Activated CD8-positive, alpha-beta memory T cell treated with anti-CD3 and anti-CD28 coated beads, Interleukin-2, amount 10 ng/mL, durations not matched to agents 7 days and 5 days (primary cell): ENCODE measurements around the gene SMOC1. TPM values are rescaled to one million over a fixed set of nuclear protein-coding genes. Genes with fewer than 3 reads are reported as not detected.
"Not testable (repeated sequence)": the region's sequence is repeated elsewhere in the genome, so short reads cannot be mapped to it uniquely, and the experiment has no call there.

Source experiments
- ATAC-seq: fragments of 150-1000 bp; cut with Tn5 transposase; one replicate; pipeline ENCODE4 v1.10.0; 2021; ENCODE audit warnings: moderate library complexity
- CTCF ChIA-PET: fragments of 350-600 bp; sonication (Branson Sonifier 250); formaldehyde crosslinking; loops from one replicate; lab custom pipeline; 2021; ENCODE audit warnings: antibody characterized with exemption; lab: Charles Lee
- DNase-seq: peaks from one replicate; pipeline ENCODE4 v3.0.0-alpha.2; 2020
- H3K27ac Mint-ChIP-seq: one replicate; pipeline ENCODE4 v1.8.0; 2021; ENCODE audit warnings: mild to moderate bottlenecking, mixed read lengths
- H3K27me3 Mint-ChIP-seq: one replicate; pipeline ENCODE4 v1.8.0; 2021; ENCODE audit warnings: mixed read lengths
- H3K36me3 Mint-ChIP-seq: one replicate; pipeline ENCODE4 v1.8.0; 2021; ENCODE audit warnings: mild to moderate bottlenecking, mixed read lengths
- H3K4me1 Mint-ChIP-seq: one replicate; pipeline ENCODE4 v1.8.0; 2021; ENCODE audit warnings: mixed read lengths
- H3K4me3 Mint-ChIP-seq: one replicate; pipeline ENCODE4 v1.8.0; 2021; ENCODE audit warnings: mild to moderate bottlenecking, moderate library complexity, mixed read lengths
- H3K9me3 Mint-ChIP-seq: one replicate; pipeline ENCODE4 v1.8.0; 2022; ENCODE audit warnings: low read depth, mixed read lengths
- total RNA-seq, 2 experiments: library from RNA; stranded (reverse); gene quantifications; one replicate each; pipeline ENCODE4 v1.2.3, GENCODE V29; 2021

Gene SMOC1
- total RNA-seq, 2 experiments from 2014 or later, result not detected

- DNase-seq, result no peak
- Mint-ChIP-seq H3K4me1 (no peaks in the 10 kb centered on the region), H3K4me3 (no peak overlapping the region), H3K36me3 (no peaks in the 10 kb centered on the region), H3K9me3 (no peaks in the 10 kb centered on the region), H3K27ac (no peak overlapping the region), H3K27me3 (peaks cover 51% of the 10 kb centered on the region)
- CTCF ChIA-PET, result interaction anchor here (1.5 kb wide), 1 partner anchor 14 kb away, joined by 5 read pairs; no protein-coding TSS in a partner anchor
- no peak for ATAC-seq
Measured at GRCh38 chr14:69891422-69891821, 12.2 kb downstream of the SMOC1 start.

GRCh38 chr14:69895109-69895508 lies 15.9 kb downstream of the SMOC1 start:
- Mint-ChIP-seq H3K4me3 (no peak overlapping the region), H3K4me1 (no peaks in the 10 kb centered on the region), H3K27ac (no peak overlapping the region), H3K9me3 (peaks cover 4% of the 10 kb centered on the region), H3K36me3 (no peaks in the 10 kb centered on the region), H3K27me3 (peaks cover 45% of the 10 kb centered on the region)
- ATAC-seq (no peak), DNase-seq (no peak)
- CTCF ChIA-PET, result no interaction called here

GRCh38 chr14:69896080-69896479 lies 16.9 kb downstream of the SMOC1 start:
- H3K27me3 Mint-ChIP-seq, result peaks cover 39% of the 10 kb centered on the region
- H3K9me3 Mint-ChIP-seq, result peaks cover 4% of the 10 kb centered on the region
- no peak for DNase-seq
- H3K4me1 Mint-ChIP-seq, result no peaks in the 10 kb centered on the region
- CTCF ChIA-PET, result interaction anchor here (1.4 kb wide), 1 partner anchor 21 kb away, joined by 3 read pairs; no protein-coding TSS in a partner anchor
- ATAC-seq, result no peak
- H3K36me3 Mint-ChIP-seq, result no peaks in the 10 kb centered on the region
- no peak overlapping the region for H3K27ac Mint-ChIP-seq
- H3K4me3 Mint-ChIP-seq, result no peak overlapping the region

GRCh38 chr14:69896972-69897371 lies 17.8 kb downstream of the SMOC1 start:
- CTCF ChIA-PET, result interaction anchor here (1.4 kb wide), 1 partner anchor 22 kb away, joined by 3 read pairs; no protein-coding TSS in a partner anchor

DNA sequence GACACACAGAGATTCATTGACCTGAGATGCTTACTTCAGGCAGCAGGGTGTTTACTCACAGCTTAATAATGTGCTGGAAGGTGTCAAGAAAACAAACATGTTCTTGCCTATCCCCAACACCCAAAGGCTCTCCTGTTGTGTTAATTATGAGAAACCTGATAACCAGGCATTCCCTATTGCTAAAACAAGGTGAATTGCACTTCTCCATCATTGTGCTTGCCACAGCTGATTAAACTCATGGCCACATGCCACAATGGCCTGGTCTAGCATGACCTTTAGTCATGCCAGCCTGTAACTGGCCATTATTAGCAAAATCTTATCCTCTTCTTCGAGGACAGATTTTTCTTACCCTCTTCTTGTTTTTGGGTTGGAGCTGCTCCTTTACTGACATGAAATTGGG lies 21.4 kb downstream of the SMOC1 start:
- H3K4me3 Mint-ChIP-seq, result no peak overlapping the region
- no peak for ATAC-seq
- DNase-seq, result no peak
- peaks cover 10% of the 10 kb centered on the region for H3K27me3 Mint-ChIP-seq
- H3K27ac Mint-ChIP-seq, result no peak overlapping the region
- CTCF ChIA-PET, result no interaction called here
- peaks cover 2% of the 10 kb centered on the region for H3K4me1 Mint-ChIP-seq
- no peaks in the 10 kb centered on the region for H3K36me3 Mint-ChIP-seq
- H3K9me3 Mint-ChIP-seq, result peaks cover 4% of the 10 kb centered on the region

More at GRCh38 chr14:69896972-69897371, 17.8 kb downstream of the SMOC1 start:
- peaks cover 2% of the 10 kb centered on the region for H3K4me1 Mint-ChIP-seq
- no peak overlapping the region for H3K4me3 Mint-ChIP-seq
- H3K9me3 Mint-ChIP-seq, result peaks cover 4% of the 10 kb centered on the region
- peaks cover 34% of the 10 kb centered on the region for H3K27me3 Mint-ChIP-seq
- H3K36me3 Mint-ChIP-seq, result no peaks in the 10 kb centered on the region
- H3K27ac Mint-ChIP-seq, result no peak overlapping the region
- ATAC-seq, result no peak
- no peak for DNase-seq

DNA sequence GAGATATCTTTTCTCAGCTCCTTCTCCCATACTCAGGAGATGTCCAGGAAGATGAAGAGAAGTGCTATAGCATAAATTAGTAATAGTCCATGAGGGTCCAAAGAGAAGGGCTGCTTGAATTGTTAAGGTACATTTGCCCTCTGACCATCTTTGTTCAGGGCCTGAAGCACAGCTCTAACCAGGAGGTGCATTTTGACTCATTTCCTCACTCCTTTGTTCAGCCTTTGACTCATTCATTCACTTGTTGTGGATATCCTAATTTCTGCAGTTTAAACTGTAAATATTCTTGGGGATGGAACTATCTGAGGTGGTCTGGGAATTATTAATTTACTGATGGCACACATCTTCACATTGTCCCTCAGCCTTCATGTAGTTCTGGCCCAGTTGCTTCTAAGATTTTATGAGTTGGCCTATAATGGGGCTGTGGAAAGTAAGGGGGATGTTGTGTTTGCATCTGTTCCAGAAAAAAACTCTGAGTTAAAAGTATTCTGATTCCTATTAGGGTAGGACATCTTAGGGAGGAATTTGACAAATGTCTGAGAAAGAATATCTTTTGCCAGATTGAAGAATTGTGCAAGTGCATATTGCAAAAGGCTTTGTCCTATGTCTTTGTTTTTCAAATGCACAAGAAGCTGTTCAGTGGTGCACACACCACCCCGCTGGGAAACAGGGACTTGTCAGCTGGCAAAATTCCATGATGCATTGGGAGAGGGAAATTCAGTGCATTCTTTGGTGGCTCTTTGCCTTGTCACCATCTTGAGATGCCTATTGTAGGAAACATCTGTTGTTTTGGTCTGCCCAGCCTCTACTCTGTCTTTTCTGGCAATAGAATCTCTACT lies 22.1 kb downstream of the SMOC1 start:
- ATAC-seq (no peak), DNase-seq (no peak)
- CTCF ChIA-PET, result no interaction called here
- no peaks in the 10 kb centered on the region for H3K36me3 Mint-ChIP-seq
- H3K27me3 Mint-ChIP-seq, result peaks cover 10% of the 10 kb centered on the region
- no peak overlapping the region for H3K27ac Mint-ChIP-seq
- H3K4me3 Mint-ChIP-seq, result no peak overlapping the region
- H3K9me3 Mint-ChIP-seq, result peaks cover 4% of the 10 kb centered on the region
- H3K4me1 Mint-ChIP-seq, result peaks cover 2% of the 10 kb centered on the region

DNA sequence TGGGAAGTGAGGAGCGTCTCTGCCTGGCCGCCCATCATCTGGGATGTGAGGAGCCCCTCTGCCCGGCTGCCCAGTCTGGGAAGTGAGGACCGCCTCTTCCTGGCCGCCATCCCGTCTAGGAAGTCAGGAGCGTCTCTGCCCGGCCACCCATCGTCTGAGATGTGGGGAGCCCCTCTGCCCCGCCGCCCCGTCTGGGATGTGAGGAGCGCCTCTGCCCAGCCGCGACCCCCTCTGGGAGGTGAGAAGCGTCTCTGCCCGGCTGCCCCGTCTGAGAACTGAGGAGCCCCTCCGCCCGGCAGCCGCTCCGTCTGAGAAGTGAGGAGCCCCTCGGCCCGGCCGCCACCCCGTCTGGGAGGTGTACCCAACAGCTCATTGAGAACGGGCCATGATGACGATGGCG lies 23.8 kb downstream of the SMOC1 start:
- H3K27me3 Mint-ChIP-seq, ATAC-seq, CTCF ChIA-PET, H3K4me3 Mint-ChIP-seq, H3K9me3 Mint-ChIP-seq, DNase-seq, H3K36me3 Mint-ChIP-seq, H3K27ac Mint-ChIP-seq, H3K4me1 Mint-ChIP-seq: not testable (repeated sequence)

GRCh38 chr14:69904246-69904645 lies 25.0 kb downstream of the SMOC1 start:
- Mint-ChIP-seq H3K36me3 (no peaks in the 10 kb centered on the region), H3K27ac (no peak overlapping the region), H3K4me1 (peaks cover 2% of the 10 kb centered on the region), H3K4me3 (no peak overlapping the region), H3K9me3 (no peaks in the 10 kb centered on the region), H3K27me3 (peaks cover 5% of the 10 kb centered on the region)
- CTCF ChIA-PET, result no interaction called here
- DNase-seq, result no peak
- ATAC-seq, result no peak

DNA sequence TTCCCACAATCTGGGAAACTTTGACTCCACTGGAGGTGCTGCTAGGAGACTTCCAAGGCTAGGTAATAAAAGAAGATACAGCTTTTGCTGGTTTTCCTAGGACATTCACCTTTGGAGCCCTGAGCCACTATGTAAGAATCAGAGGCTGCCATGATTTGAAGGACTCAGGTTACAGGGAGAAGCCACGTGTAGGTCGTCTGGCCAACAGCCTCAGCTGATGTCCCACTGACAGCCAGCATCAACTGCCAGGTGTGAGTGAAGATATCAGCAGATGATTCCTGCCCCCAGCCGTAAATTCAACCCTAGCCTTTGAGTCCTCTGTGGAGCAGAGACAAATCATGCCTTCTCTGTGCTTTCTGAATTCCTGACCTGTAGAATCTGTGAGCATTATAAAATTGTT lies 27.0 kb downstream of the SMOC1 start:
- Mint-ChIP-seq H3K27ac (no peak overlapping the region), H3K27me3 (peaks cover 15% of the 10 kb centered on the region), H3K9me3 (no peaks in the 10 kb centered on the region), H3K4me1 (peaks cover 2% of the 10 kb centered on the region), H3K36me3 (no peaks in the 10 kb centered on the region), H3K4me3 (no peak overlapping the region)
- DNase-seq (no peak), ATAC-seq (no peak)
- CTCF ChIA-PET, result no interaction called here

GRCh38 chr14:69909826-69910550 lies 30.8 kb downstream of the SMOC1 start:
- Mint-ChIP-seq H3K27ac (no peak overlapping the region), H3K9me3 (no peaks in the 10 kb centered on the region), H3K36me3 (no peaks in the 10 kb centered on the region), H3K4me3 (no peak overlapping the region), H3K27me3 (peaks cover 25% of the 10 kb centered on the region), H3K4me1 (no peaks in the 10 kb centered on the region)
- ATAC-seq (no peak), DNase-seq (no peak)
- CTCF ChIA-PET, result interaction anchor here (1.1 kb wide), 1 partner anchor 118 kb away, joined by 4 read pairs; no protein-coding TSS in a partner anchor

GRCh38 chr14:69910871-69911270 lies 31.7 kb downstream of the SMOC1 start:
- H3K4me1 Mint-ChIP-seq, result no peaks in the 10 kb centered on the region
- CTCF ChIA-PET, result interaction anchor here (1.1 kb wide), 1 partner anchor 117 kb away, joined by 4 read pairs; no protein-coding TSS in a partner anchor
- no peaks in the 10 kb centered on the region for H3K9me3 Mint-ChIP-seq
- H3K4me3 Mint-ChIP-seq, result no peak overlapping the region
- DNase-seq (no peak), ATAC-seq (no peak)
- H3K27me3 Mint-ChIP-seq, result peaks cover 33% of the 10 kb centered on the region
- H3K27ac Mint-ChIP-seq, result no peak overlapping the region
- no peaks in the 10 kb centered on the region for H3K36me3 Mint-ChIP-seq

DNA sequence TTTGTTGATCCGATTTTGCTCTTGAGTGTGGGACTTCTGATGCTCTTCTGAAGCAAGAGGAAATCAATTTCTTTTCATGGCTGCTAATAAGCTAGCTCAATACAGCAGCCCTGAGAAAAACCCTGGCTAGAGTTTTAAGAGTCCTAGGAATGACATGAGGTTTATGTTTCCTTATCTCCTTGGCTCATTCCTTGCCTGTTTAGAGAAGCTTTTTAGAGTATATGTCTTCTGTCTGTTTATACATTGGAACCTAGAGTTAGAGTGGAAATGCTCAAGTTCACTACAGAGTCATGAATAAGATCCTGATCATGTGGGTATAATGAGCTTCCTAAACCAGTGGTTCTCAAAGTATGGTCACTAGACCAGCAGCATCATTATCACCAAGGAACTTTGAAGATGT lies 34.5 kb downstream of the SMOC1 start:
- CTCF ChIA-PET, result no interaction called here
- ATAC-seq (no peak), DNase-seq (no peak)
- Mint-ChIP-seq H3K27me3 (peaks cover 42% of the 10 kb centered on the region), H3K9me3 (no peaks in the 10 kb centered on the region), H3K27ac (no peak overlapping the region), H3K4me1 (no peaks in the 10 kb centered on the region), H3K36me3 (no peaks in the 10 kb centered on the region), H3K4me3 (no peak overlapping the region)

DNA sequence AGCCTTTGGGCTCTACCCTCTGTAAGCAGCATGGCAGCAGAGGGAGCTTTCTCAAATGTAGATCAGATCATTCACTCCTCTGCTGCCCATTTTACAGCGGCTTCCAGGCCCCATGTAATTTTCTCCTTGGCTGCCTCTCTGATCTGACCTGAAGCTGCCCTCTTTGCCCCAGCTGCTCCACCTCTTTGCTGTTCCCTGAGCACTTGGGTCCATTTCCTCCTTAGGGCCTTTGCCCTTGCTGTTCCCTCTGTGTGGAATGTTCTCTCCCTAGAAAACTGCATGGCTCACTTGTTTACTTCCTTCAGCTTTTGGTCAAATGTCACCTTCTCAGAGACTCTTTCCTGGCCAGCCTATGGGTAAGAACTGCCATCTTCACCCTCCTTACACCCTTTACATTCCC lies 37.2 kb downstream of the SMOC1 start:
- CTCF ChIA-PET, result no interaction called here
- no peak overlapping the region for H3K27ac Mint-ChIP-seq
- no peaks in the 10 kb centered on the region for H3K4me1 Mint-ChIP-seq
- no peak for ATAC-seq
- DNase-seq, result no peak
- no peaks in the 10 kb centered on the region for H3K9me3 Mint-ChIP-seq
- peaks cover 31% of the 10 kb centered on the region for H3K27me3 Mint-ChIP-seq
- no peak overlapping the region for H3K4me3 Mint-ChIP-seq
- no peaks in the 10 kb centered on the region for H3K36me3 Mint-ChIP-seq
